Measurements from ENCODE around the gene SYCP2. TPM values are rescaled to one million over a fixed set of nuclear protein-coding genes. Genes with fewer than 3 reads are reported as not detected.

SYCP2 gene
- total and polyA plus RNA-seq, 4 donors, result 1.0 to 6.7 (median 2.5) TPM

GRCh38 chr20:59939879-59940128 is 6.4 kb upstream of the SYCP2 start:
- WGBS, 2 donors, result 0 to 1% methylated on average over 24 of the region's 24 CpGs
- no peak for ATAC-seq (ENCODE audit: insufficient read depth, low FRiP score)
- H3K9ac ChIP-seq (ENCODE audit: insufficient read depth in 1 of 2, low read length in 2 of 2), result peak overlapping the region; percentile 63 to 68
- H3K27ac ChIP-seq (ENCODE audit: low read depth in 1 of 2, low read length in 1 of 2), result peak overlapping the region; percentile 97 to 100
- H3K4me3 ChIP-seq, result peak overlapping the region; percentile 73
- H3K36me3 ChIP-seq (ENCODE audit: control insufficient read depth in 4 of 4, insufficient read depth in 4 of 4, low read length in 4 of 4), result peaks cover 0 to 15% (median 8%) of the 10 kb centered on the region in 4 donors
- DNase-seq, result no peak
- peaks cover 8 to 58% (median 21%) of the 10 kb centered on the region in 5 donors for H3K4me1 ChIP-seq (ENCODE audit: control insufficient read depth in 5 of 5, insufficient read depth in 5 of 5, low read length in 5 of 5)
- no peaks in the 10 kb centered on the region for H3K9me3 ChIP-seq (ENCODE audit: control insufficient read depth in 4 of 4, insufficient read depth in 3 of 4, low read length in 3 of 4)
- H3K27me3 ChIP-seq (ENCODE audit: control insufficient read depth in 3 of 3, insufficient read depth in 3 of 3, low read length in 2 of 3), result no peaks in the 10 kb centered on the region
- TF ChIP-seq, protein P1, sequence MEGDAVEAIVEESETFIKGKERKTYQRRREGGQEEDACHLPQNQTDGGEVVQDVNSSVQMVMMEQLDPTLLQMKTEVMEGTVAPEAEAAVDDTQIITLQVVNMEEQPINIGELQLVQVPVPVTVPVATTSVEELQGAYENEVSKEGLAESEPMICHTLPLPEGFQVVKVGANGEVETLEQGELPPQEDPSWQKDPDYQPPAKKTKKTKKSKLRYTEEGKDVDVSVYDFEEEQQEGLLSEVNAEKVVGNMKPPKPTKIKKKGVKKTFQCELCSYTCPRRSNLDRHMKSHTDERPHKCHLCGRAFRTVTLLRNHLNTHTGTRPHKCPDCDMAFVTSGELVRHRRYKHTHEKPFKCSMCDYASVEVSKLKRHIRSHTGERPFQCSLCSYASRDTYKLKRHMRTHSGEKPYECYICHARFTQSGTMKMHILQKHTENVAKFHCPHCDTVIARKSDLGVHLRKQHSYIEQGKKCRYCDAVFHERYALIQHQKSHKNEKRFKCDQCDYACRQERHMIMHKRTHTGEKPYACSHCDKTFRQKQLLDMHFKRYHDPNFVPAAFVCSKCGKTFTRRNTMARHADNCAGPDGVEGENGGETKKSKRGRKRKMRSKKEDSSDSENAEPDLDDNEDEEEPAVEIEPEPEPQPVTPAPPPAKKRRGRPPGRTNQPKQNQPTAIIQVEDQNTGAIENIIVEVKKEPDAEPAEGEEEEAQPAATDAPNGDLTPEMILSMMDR (IDR thresholded peaks at IDR 0.05; ENCODE audit: control extremely low read depth, extremely low read depth), result no peak

DNA sequence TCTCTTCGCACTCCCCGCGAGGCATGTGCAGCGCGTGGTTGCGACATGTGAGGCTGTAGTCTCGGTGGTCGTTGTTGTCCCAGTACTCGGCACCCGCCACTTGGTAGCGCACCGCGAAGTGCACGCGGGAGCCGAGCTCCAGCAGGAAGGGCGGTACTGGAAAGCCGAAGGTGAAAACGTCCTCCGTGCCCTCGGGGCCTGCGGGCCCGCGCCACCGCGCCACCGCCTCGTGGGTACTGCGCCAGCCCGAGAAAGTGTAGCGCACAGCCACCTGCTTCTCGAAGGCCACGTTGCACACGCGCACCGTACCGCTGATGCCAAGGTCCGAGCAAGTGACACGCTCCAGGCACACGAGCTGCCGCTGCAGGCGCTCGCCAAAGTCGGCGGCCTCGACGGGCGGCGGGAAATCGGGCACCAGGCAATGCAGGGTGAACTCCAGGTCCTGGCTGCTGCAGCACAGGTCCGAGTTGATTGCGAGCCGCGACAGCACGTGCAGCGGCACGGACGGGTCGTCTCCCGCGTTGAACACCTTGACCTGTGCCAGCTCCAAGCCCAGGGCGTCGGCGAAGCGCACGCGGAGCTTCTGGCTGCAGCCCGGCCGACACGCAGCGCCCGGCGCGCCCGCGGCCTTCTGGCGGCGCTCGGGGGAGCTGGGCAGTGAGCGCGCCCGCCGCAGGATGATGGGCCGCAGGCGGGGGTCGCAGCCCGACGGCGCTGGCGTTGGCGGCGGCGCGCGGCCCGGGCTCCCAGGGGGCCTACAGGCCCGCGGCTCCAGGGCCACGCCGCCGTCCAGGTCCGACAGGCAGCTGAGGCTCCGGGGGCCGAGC is 5.8 kb upstream of the SYCP2 start:
- no peaks in the 10 kb centered on the region for H3K9me3 ChIP-seq (ENCODE audit: control insufficient read depth in 4 of 4, insufficient read depth in 3 of 4, low read length in 3 of 4)
- peaks cover 8 to 54% (median 21%) of the 10 kb centered on the region in 5 donors for H3K4me1 ChIP-seq (ENCODE audit: control insufficient read depth in 5 of 5, insufficient read depth in 5 of 5, low read length in 5 of 5)
- DNase-seq (peak in 1 of 3 donors; percentile 34), ATAC-seq (ENCODE audit: insufficient read depth, low FRiP score) (peak; percentile 33)
- 46 to 53% methylated on average over 88 to 104 of the region's 104 CpGs for WGBS, 2 donors
- TF ChIP-seq, protein P1 (IDR thresholded peaks at IDR 0.05; ENCODE audit: control extremely low read depth, extremely low read depth), result no peak
- peak overlapping the region; percentile 97 to 100 for H3K27ac ChIP-seq (ENCODE audit: low read depth in 1 of 2, low read length in 1 of 2)
- peaks cover 0 to 10% (median 4%) of the 10 kb centered on the region in 4 donors for H3K36me3 ChIP-seq (ENCODE audit: control insufficient read depth in 4 of 4, insufficient read depth in 4 of 4, low read length in 4 of 4)
- H3K4me3 ChIP-seq, result peak overlapping the region; percentile 73
- H3K27me3 ChIP-seq (ENCODE audit: control insufficient read depth in 3 of 3, insufficient read depth in 3 of 3, low read length in 2 of 3), result no peaks in the 10 kb centered on the region
- peak overlapping the region in 1 of 2 donors; percentile 68 for H3K9ac ChIP-seq (ENCODE audit: insufficient read depth in 1 of 2, low read length in 2 of 2)

DNA sequence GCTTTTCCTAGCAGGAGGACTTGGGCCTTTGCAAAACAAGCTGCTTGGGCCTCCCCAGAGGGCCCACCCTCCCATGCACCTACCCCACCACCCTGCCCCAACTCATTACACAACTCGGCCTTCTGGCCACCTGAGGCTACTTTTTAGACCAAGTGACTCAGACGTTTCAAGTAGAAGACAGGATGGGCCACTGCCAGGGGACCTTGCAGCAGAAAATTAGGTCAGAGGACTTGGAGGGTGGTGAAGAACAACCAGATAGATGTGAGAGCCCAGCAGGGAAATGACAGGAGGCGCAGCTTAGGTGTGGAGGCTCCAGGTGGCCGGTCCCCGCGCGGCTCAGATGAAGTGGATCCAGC is 5.2 kb upstream of the SYCP2 start:
- Histone ChIP-seq H3K27ac (ENCODE audit: low read depth in 1 of 2, low read length in 1 of 2) (peak overlapping the region in 1 of 2 donors; percentile 97), H3K27me3 (ENCODE audit: control insufficient read depth in 3 of 3, insufficient read depth in 3 of 3, low read length in 2 of 3) (no peaks in the 10 kb centered on the region), H3K9ac (ENCODE audit: insufficient read depth in 1 of 2, low read length in 2 of 2) (no peak overlapping the region), H3K9me3 (ENCODE audit: control insufficient read depth in 4 of 4, insufficient read depth in 3 of 4, low read length in 3 of 4) (no peaks in the 10 kb centered on the region), H3K4me1 (ENCODE audit: control insufficient read depth in 5 of 5, insufficient read depth in 5 of 5, low read length in 5 of 5) (peaks cover 8 to 53% (median 20%) of the 10 kb centered on the region in 5 donors), H3K36me3 (ENCODE audit: control insufficient read depth in 4 of 4, insufficient read depth in 4 of 4, low read length in 4 of 4) (peaks cover 0 to 5% (median 3%) of the 10 kb centered on the region in 4 donors), H3K4me3 (no peak overlapping the region)
- ATAC-seq (ENCODE audit: insufficient read depth, low FRiP score) (no peak), DNase-seq (no peak)
- 79 to 84% methylated on average over 7 of the region's 7 CpGs for WGBS, 2 donors
- TF ChIP-seq, protein P1 (IDR thresholded peaks at IDR 0.05; ENCODE audit: control extremely low read depth, extremely low read depth), result no peak
